Right kidney (tissue), 9 donors: ENCODE data around the gene AANAT.
A peak's percentile ranks its signal among the peaks of the same experiment; 100 is the strongest.

Source experiments
- DNase-seq: peaks from one replicate; pipeline ENCODE4 v3.0.0-alpha.2; 2016
- long read RNA-seq, 8 donors: transcript quantifications; one replicate each; lab custom pipeline, GENCODE V29; 2026

The AANAT gene
- long read RNA-seq, donor 1, result 0 reads
- long read RNA-seq, donor 2, result 0 reads
- long read RNA-seq, donor 3, result 0 reads
- long read RNA-seq, donor 4, result 0 reads
- long read RNA-seq, donor 5, result 0 reads
- long read RNA-seq, donor 6, partial matches to known transcripts, result 25 of 25 reads
- long read RNA-seq, donor 6, other reads (novel, unspliced or antisense), result 0 of 25 reads
- long read RNA-seq, donor 7, result 0 reads
- long read RNA-seq, donor 8, result 0 reads

DNA sequence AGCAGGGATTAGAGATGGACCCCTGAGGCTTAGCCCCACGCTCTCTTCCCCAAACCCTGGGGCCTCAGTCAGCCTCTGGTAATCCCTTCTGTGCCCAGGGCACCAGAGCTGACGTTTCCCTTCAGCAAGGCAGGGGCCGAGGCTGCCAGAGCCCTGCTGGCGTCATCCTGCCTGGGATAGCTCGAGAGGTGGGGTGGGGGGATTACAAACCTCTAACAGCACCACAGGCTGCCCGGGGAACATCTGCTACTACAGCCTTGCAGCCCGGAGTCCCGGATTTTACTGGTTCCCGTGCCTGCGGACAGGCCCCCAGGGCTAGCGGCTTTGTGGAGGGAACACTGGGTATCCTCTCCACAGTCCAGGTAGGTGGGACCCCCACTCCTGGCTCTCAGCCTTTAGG lies at the start of gene AANAT:
Gene AANAT, plus strand, starts transcription at position 238 of the 400 bp plus-strand sequence. CDS start 1,144 bp downstream, outside the sequence.
- DNase-seq, result no peak

DNA sequence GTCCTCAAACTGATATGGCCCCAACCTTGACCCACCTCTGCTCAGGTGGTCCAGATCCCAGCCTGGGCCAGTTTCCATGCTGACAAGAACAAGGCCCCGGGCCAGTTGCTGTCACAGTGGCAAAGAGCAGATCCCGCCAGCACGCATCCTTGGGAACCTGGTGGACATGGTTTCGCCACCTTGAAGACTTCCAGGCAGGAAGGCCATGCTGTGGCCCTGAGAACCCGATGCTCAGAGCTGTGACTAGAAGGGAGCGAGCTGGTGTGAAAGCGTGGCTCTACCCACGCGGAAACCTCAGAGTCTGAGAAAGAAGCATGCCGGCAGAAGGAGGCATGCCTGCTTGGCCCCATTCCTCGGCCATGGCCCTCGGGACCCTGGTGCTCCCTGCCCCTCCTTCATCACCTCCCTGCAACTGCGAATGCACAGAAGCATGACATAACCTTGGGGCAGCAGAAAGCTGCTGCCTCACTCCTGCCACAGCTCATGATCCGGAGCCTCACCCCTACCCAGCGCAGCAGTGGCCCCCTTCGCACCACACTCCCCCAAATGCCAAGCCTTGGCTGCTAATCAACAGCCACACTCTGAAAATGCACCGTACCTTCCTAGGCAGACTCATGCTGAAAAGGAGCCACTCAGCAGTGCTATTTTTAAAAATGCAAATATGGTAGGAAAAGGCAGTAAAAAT lies 47.7 kb upstream of the AANAT start:
- peak; percentile 21 for DNase-seq

DNA sequence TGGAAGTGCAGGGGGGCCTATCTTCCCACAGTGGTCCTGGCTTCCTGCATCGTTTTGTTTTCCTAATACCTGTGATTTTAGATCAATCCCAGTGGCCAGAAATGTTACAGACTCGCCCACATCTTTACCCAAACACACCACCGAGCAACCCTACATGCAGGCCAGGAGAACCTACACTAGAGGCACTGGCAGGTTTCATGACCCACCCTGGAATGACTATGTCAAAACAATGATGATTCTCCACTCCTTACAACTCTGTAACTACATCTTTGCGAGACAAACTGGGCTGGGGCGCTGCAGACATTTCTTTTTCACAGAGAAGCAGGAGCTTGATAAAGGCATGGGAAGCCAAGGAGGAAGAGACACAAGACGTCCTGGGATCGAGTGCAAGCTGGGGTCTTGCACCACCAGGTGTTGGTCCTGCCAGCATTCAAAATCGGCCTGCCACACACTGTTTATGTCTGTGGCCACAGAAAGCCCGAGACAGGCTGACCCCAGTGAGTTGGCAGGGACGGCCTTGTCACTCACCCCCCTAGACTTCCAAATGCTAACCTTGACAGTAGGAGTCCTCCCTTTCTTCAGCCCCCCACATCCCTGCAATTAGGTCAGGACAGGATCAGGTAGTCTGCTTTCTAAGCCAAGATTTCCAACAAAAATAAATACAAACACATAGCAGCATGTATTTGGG lies 46.9 kb upstream of the AANAT start:
- no peak for DNase-seq

DNA sequence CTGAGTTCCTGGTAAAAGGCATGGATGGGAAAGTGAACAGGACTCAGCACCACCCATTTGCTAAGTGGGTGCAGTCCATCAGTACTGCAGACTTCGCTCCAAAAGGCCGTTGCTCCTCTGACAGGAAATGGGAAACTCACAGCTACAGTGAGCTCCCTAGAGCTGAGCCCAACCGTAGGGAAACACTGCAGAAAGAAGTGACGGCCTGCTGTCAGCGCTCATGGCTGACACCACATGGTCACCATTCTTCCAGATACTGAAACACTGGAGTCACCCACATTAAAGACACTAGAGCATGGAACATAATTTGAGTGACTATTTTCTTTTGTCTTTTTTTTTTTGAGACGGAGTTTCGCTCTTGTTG lies 46.4 kb upstream of the AANAT start:
- DNase-seq, result no peak

DNA sequence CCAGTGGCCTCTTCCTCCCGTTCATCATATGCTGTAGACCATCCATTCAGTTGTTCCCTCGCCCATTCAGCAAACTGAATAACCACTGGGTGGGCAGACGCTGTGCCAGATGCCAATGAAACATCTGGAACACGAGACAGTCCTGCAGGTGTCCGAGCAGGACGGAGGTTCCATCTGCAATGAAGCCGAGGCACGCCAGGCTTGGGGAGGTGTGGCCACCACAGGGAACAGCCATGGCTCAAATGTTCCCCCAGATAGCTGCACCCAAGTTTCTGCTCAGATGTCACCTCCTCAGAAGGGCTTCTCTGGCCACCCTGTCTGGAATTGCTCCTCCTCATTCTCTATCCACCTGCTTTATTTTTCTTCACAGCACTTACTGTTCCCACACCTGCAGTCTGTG lies 45.0 kb upstream of the AANAT start:
- DNase-seq, result no peak

DNA sequence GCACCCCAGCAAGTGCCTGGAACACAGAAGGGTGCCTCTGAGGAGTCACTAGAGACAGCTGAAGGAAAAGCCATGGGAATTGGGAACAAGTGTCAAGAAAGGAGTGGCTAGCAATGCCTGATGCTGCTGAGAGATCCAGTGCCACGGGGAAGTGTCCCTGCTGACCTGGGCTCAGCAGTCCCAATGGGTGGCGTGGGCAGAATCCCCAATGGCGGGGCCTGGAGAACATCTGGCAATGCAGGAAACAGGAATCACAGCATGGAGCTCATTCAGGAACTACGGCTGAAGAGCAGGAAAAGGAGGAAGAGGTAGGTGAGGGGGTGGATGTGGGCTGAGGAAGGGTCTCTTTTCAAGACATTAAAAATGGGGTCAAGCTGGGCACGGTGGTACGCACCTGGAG lies 44.5 kb upstream of the AANAT start:
- no peak for DNase-seq

DNA sequence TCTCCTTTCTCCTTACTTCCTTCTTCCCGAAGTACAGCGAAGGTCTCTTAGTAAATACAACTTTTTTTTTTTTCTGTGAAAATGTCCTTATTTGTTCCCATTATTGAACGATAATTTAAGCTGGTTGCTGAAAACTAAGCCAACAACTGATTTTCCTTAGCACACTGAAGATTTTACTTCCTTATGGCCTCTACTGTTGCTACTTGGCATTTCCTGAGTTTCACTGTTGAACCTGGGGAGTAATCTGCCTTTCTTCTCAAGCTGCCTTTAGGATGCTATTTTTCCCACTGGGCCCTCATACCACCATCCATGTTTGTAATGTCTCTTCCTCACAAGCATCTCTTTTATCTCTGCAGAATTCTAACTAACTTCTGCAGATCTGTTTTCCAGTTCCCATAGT lies 40.5 kb upstream of the AANAT start:
- no peak for DNase-seq

DNA sequence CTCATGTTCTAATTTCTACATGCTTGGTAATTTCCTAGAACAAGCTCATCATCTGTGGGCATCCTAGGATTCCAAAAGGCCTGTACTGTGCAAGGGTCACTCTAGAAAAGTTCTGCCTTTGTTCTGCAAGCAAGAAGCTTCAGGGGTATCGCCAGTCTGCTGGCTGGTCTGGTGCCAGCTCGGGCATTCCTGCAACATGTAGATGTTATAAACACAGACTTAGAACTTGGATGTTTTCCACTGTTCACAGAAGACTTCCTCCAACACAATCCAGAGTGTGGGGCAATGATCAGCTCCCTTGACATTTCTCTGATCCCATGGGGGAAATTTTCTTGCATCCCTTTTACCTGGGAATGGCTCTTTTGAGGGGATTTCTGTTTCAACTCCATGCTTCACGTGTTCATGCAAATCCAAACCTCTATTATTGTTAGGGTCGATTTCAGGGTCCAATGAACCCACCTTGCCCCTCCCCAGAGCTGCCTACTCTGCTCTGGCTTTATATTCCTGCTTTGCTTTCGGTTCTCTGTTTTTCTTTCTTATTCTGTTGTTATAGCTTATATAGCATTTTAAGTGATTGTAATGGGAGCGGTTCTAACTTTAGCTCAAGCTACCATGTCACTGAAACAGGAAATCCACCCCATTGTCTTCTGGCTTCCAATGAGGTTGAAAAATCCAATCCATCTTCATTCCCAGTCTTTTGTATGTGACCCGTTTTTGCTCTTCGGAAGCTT lies 39.7 kb upstream of the AANAT start:
- peak; percentile 28 for DNase-seq

DNA sequence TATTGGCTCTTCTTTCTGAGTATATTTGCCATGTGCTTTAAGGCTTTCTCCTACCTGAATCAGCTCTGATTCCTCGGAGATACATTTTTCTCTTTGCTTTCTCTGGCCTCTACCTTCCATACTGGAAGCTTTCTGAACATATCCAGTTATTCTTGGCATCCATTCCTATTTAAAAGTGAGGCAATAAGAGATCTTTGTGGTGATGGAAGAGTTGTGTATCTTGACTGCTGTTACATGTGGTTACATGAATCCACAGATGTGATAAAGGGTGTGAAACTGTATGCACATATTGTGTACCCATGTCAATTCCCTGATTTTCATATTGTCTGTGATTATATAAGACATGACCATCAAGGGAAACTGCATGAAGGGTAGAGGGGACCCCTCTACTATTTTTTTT lies 38.9 kb upstream of the AANAT start:
- DNase-seq, result no peak

DNA sequence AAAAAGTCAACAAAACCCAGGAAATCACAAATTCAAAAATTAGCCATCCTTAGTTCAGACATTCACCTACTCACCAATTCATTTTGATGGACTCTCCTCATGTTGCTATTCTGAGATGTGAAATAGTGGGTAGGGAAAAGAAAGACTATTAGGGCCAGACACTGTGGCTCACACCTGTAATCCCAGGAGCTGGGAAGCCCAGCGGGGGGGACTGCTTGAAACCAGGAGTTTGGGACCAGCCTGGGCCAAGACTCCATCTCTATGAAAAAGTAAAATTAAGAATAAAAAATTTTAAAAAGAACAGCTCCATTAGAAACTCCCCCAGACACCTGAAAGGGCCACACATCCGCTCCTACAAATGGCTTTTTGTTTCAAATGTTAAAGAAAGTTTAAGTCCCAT lies 35.9 kb upstream of the AANAT start:
- DNase-seq, result no peak

DNA sequence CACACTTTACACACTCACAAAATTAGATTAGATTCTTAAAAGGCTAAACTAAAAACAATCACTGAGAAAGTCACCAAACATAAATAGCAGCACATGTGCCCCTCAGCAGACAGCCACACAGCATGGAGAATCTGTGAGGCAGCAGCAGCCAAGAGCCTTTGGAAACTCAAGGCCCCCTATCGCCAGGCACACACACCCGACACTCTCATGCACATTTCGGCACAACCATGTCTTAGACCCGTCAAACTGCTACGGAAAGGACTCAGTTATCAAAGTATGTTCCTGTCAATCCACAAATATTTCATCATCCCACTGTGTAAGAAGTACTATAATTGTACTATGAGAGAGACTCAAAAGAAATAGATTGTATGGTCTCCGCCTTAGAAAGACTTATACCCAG lies 35.4 kb upstream of the AANAT start:
- DNase-seq, result no peak

DNA sequence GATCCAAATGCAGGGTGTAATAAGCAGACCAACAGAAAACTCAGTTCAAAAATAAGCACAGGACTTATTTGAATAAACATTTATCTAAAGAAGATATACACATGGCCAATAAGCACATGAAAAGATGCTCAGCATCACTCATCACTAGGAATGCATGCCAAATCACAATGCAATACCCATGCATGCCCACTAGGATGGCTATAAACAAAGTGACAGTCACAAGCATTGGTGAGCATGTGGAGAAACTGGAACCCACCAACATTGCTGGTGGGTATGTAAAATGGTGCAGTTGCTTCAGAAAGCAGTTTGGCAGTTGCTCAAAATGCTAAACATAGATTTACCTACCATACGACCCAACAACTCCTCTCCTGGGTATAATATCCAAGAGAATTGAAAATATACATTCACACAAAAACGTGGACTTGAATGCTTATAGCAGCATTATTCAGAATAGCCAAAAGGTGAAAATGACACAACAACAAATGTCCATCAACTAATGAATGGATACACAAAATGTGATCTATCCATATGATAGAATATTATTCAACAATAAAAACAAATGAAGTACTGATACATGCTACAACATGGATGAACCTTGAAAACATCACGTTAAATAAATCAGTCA lies 34.6 kb upstream of the AANAT start:
- no peak for DNase-seq

DNA sequence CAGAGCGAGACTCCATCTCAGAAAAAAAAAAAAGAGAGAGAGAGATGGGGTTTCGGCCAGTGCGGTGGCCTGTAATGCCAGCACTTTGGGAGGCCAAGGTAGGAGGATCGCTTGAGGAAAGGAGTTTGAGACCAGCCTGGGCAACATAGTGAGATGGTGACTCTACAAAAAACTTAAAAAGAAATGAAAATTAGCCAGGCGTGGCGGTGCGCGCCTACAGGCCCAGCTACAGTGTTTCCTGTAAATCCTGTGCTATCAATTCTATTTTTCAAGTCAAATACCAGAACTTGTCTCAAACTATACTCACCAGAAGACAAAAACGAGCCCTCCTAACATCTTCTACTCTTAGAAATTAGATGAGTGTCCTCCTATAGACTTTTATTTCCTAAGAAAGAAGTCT lies 33.7 kb upstream of the AANAT start:
- no peak for DNase-seq

DNA sequence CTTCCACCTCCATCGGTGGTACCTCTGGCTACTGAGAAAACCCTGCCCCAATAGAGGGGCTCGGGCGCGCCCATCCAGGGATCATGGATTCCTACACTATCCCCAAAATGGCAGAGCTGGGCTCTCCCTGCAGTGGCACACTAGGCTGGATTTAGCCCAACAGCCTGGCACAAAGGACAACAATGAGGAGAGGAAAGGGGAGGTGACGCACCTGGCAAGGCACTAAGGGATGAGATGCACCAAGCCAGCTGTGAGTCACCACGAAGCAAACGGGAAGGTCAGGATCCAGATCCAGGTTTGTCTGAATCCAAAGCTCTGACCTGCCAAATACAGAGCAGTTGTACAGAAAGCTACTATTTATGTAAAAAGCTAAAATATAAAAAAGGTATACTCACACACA lies 32.5 kb upstream of the AANAT start:
- DNase-seq, result no peak

DNA sequence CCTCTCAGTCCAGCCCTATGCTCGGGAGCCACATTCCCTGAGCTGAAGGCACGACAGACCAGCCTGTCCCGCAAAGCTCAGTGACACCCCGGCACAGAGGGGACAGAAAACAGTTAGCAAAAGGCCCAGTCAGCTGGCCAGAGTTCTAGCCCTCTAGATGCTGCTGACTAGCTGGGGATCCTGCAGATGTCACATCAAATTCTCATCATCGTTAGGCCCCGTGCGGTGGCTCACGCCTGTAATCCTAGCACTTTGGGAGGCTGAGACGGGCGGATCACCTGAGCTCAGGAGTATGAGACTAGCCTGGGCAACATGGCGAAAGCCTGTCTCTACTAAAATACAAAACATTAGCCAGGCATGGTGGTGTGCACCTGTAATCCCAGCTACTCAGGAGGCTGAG lies 31.7 kb upstream of the AANAT start:
- DNase-seq, result no peak

DNA sequence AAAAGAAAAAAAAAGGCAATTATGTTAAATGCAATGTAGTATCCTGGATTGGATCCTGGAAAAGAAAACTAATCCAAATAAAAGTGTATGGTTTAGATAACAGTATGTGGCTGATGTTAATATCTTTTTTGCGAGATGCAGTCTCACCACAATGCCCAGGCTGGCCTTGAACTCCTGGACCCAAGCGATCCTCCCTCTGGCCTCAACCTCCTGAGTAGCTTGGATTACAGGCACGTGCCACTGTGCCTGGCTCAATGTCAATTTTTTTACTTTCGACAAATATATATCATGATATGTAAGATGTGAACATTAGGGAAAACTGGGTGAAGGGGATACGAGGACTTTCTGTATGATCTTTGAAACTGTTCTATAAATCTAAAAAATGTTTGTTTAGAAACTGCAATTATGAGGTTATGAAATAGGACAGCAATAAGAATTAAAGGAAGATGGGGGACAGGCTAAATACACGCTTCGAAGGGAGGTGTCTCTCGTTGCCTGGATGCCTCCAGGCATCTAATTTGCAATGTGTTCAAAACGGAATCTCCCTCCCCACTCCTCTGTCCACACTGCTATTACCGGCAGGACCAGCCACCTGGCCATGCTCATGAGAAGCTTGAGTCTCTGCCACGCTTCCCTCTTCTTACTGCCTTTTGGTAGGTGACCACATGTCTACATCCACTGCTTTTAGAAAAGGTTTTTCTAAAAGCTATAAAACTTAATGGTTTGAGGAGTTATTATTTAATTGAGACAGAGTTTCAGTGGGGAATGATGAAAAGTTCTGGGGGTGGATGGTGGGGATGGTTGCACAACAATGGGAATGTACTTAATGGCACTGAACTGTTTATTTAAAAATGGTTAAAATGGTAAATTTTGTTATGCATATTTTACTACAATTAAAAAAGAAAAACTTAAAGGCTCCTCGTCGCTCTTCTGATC lies 29.7 kb upstream of the AANAT start:
- DNase-seq, result no peak

DNA sequence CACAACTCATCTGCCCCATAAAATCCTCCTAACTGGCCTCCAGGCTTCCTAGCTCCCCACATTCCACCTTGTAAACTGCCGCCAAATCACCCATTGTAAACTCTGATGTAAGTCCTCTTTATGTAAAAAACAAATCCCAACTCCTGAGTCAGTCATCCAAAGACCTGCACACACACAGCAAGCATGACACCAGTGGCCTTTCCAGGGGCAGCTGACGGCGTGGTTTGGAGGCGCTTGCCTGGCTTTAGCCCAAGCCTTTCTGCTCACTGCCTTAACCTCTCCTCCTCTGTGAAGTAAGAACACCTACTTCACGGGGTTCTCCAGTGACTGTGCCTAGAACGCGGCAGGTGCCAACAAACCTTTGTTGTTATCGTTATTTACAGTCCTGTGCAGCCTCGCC lies 28.5 kb upstream of the AANAT start:
- no peak for DNase-seq

DNA sequence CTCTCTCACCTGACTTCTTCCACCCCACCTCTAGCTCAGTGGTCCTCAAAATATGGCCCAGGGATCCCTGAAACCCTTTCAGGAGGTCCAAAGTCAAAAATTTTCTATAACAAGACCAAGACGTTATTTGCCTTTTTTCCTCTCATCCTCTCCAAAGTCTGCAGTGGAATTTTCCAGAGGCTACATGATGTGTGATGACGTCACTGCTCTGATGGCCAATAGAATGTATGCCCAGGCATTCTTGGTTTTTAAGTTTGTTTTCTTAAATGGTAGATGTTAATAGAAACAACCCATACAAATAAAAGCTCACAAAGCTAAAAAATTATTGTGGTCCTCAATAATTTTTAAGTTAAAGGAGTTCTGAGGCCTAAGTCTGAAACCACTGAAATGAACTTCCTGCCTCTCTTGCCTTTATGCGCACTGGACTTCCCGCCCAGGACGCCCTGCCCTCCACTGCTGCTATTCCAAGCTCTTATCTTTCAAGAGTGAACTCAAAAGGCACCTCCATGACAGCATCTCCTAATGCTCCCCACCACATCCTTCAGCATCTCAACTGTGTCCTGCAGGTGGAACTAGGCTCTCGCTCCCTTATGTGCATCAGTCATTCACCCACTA lies 28.0 kb upstream of the AANAT start:
- DNase-seq, result no peak

DNA sequence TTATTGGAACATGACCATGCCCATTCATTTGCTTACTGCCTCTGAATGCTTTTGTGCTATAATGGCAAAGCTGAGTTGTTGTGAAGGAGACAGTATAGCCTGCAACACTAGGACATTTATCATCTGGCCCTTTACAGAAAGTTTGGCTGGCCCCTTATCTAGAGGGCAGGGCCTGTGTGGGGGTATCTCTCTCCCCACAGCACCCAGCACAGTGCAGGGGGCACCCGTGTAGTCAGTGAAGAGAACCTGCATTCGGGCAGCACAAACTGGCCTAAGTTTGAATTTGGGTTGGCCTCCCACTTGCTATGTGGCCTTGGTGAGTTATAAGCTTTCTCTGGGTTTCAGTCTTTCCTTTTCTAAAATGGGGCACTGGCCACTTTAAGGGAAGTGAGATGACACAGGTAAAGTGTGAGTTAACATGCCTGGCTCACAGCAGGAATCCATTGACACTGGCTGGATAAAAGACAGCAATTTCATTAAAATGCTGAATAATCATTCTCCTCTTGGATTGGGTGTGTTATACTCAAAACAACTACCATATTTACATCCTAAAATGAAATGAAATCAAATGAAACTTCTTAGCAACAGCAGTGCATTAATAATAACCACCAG lies 26.5 kb upstream of the AANAT start:
- no peak for DNase-seq

DNA sequence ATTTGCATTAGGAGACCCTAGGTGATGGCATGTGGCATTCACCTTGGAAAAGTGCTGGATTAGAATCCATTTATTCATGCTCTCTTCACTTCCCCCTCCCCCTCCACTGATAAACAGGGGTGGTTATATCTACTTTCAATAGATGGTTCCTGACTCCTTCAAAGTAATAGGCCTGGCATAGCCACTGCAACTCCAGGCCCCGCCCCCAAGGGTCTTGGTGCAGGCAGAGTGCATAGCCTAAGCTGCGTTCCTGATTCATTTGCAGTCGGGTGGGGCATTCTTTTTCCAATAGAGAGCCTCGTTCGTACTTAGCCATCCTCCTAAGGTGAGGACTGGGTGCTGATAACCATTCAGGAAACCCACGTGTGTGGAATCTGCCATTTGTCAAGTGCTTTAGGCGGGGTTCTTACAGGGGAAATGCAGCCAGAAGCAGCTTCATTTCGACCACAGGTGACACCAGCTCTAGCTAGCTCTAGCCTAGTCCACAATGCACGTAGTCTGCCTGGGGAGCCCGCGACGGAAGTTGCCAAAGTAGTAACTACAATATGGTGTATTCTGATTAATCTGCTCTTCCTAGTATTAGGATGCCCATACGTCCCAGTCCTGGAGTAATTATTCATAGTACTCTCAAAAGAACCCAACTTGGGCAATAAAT lies 25.6 kb upstream of the AANAT start:
- DNase-seq, result no peak
